Lower lobe of right lung (tissue), 2 donors: ENCODE measurements around the gene PLEKHF1. TPM values are rescaled to one million over a fixed set of nuclear protein-coding genes. Genes with fewer than 3 reads are reported as not detected.

ENCODE experiments used
- ATAC-seq, 2 donors: fragments of 200-7000 bp; cut with Tn5 transposase; one replicate each; pipeline ENCODE4 v1.9.1; 2020 to 2022; ENCODE audit warnings: mild to moderate bottlenecking in 2 of 2, moderate library complexity in 2 of 2
- DNase-seq: peaks from one replicate; pipeline ENCODE4 v3.0.0-alpha.2; 2020
- H3K27ac ChIP-seq: fragments of 200-600 bp; one replicate; pipeline ENCODE4 v1.8.0; 2022
- H3K27me3 ChIP-seq: fragments of 200-600 bp; one replicate; pipeline ENCODE4 v1.8.0; 2022; ENCODE audit warnings: low read depth
- H3K36me3 ChIP-seq: fragments of 200-600 bp; one replicate; pipeline ENCODE4 v1.8.0; 2022; ENCODE audit warnings: mild to moderate bottlenecking
- H3K4me1 ChIP-seq: fragments of 200-600 bp; one replicate; pipeline ENCODE4 v1.8.0; 2022
- H3K4me3 ChIP-seq: fragments of 200-600 bp; one replicate; pipeline ENCODE4 v1.8.0; 2022; ENCODE audit warnings: mild to moderate bottlenecking
- H3K9me3 ChIP-seq: fragments of 200-600 bp; one replicate; pipeline ENCODE4 v1.8.0; 2022
- CTCF ChIP-seq: fragments of 200-600 bp; IDR thresholded peaks from one replicate; pipeline ENCODE4 v1.8.0; 2022; ENCODE audit warnings: antibody characterized with exemption, mild to moderate bottlenecking
- intact Hi-C: fragments of 100-400 bp; cut with DNase I; formaldehyde crosslinking; loops from one replicate; pipeline ENCODE4 v1.11.0; 2022
- total RNA-seq: library from RNA; stranded (reverse); fragmentation: NEBNext Ultra II Directional; extraction: Animal tissue kit (Norgen Biotek cat#: 25700); gene quantifications from one replicate; pipeline ENCODE4 v1.2.1, GENCODE V29; 2021
- donor health status: DM: no; HTN: yes; CAD: no; lungs with severe emphysema.

PLEKHF1 gene
- total RNA-seq, 1 donor from 2014 or later, result 15.5 TPM

GRCh38 chr19:29631450-29631849, 33.8 kb upstream of the PLEKHF1 start:
- intact Hi-C loops, result no loop called here

GRCh38 chr19:29634002-29634401, 31.3 kb upstream of the PLEKHF1 start:
- Histone ChIP-seq H3K4me3 (no peak overlapping the region), H3K4me1 (no peaks in the 10 kb centered on the region), H3K27ac (no peak overlapping the region), H3K9me3 (peaks cover 5% of the 10 kb centered on the region), H3K36me3 (no peaks in the 10 kb centered on the region), H3K27me3 (no peaks in the 10 kb centered on the region)
- intact Hi-C loops, result no loop called here
- DNase-seq (no peak), ATAC-seq (no peak)
- TF ChIP-seq CTCF, result no peak

More at GRCh38 chr19:29631450-29631849, 33.8 kb upstream of the PLEKHF1 start:
- peaks cover 5% of the 10 kb centered on the region for H3K9me3 ChIP-seq
- no peak overlapping the region for H3K27ac ChIP-seq
- H3K4me1 ChIP-seq, result no peaks in the 10 kb centered on the region
- no peak overlapping the region for H3K4me3 ChIP-seq
- TF ChIP-seq CTCF, result no peak
- peak; percentile 10 for DNase-seq
- H3K36me3 ChIP-seq, result no peaks in the 10 kb centered on the region
- no peak for ATAC-seq
- H3K27me3 ChIP-seq, result no peaks in the 10 kb centered on the region

GRCh38 chr19:29634423-29635130, 30.7 kb upstream of the PLEKHF1 start:
- H3K36me3 ChIP-seq, result no peaks in the 10 kb centered on the region
- no peak for TF ChIP-seq CTCF
- no peaks in the 10 kb centered on the region for H3K27me3 ChIP-seq
- no peaks in the 10 kb centered on the region for H3K4me1 ChIP-seq
- intact Hi-C loops, result no loop called here
- no peak overlapping the region for H3K4me3 ChIP-seq
- H3K9me3 ChIP-seq, result peaks cover 5% of the 10 kb centered on the region
- DNase-seq, result peak; percentile 7
- no peak overlapping the region for H3K27ac ChIP-seq
- no peak for ATAC-seq

GRCh38 chr19:29635963-29636362, 29.3 kb upstream of the PLEKHF1 start:
- Histone ChIP-seq H3K9me3 (peaks cover 5% of the 10 kb centered on the region), H3K27ac (no peak overlapping the region), H3K27me3 (no peaks in the 10 kb centered on the region), H3K4me3 (no peak overlapping the region), H3K4me1 (no peaks in the 10 kb centered on the region), H3K36me3 (no peaks in the 10 kb centered on the region)
- intact Hi-C loops, result no loop called here
- DNase-seq (peak; percentile 22), ATAC-seq (no peak)
- TF ChIP-seq CTCF, result no peak

GRCh38 chr19:29636553-29637360, 28.5 kb upstream of the PLEKHF1 start:
- Histone ChIP-seq H3K36me3 (no peaks in the 10 kb centered on the region), H3K4me3 (no peak overlapping the region), H3K4me1 (no peaks in the 10 kb centered on the region), H3K27ac (no peak overlapping the region), H3K27me3 (no peaks in the 10 kb centered on the region), H3K9me3 (peaks cover 5% of the 10 kb centered on the region)
- intact Hi-C loops, result no loop called here
- DNase-seq (peak; percentile 18), ATAC-seq (no peak)
- no peak for TF ChIP-seq CTCF
